ENCODE data around the gene H1-8.
"Not testable (repeated sequence)": the region's sequence is repeated elsewhere in the genome, so short reads cannot be mapped to it uniquely, and the experiment has no call there.

The H1-8 gene

GRCh38 chr3:129515108-129515820 is 27.7 kb upstream of the H1-8 start:
- not testable (repeated sequence) for DNase-seq

- not testable (repeated sequence) for DNase-seq
Measured at GRCh38 chr3:129515821-129516432, 27.0 kb upstream of the H1-8 start.

GRCh38 chr3:129517516-129517915 is 25.5 kb upstream of the H1-8 start:
- no peak for DNase-seq

- no peak for DNase-seq
Measured at GRCh38 chr3:129518038-129518561, 24.9 kb upstream of the H1-8 start.

- no peak for DNase-seq
Measured at GRCh38 chr3:129518581-129518980, 24.4 kb upstream of the H1-8 start.

GRCh38 chr3:129519449-129519848 is 23.5 kb upstream of the H1-8 start:
- DNase-seq: no peak

- no peak for DNase-seq
Measured at GRCh38 chr3:129519896-129520715, 22.9 kb upstream of the H1-8 start.

- no peak for DNase-seq
Measured at GRCh38 chr3:129520960-129521359, 22.0 kb upstream of the H1-8 start.

- DNase-seq: no peak
Measured at GRCh38 chr3:129521611-129522010, 21.4 kb upstream of the H1-8 start.

- DNase-seq: no peak
Measured at GRCh38 chr3:129522953-129523352, 20.0 kb upstream of the H1-8 start.

GRCh38 chr3:129524081-129524480 is 18.9 kb upstream of the H1-8 start:
- DNase-seq: no peak

- no peak for DNase-seq
Measured at GRCh38 chr3:129525341-129525968, 17.5 kb upstream of the H1-8 start.

GRCh38 chr3:129526121-129526900 is 16.7 kb upstream of the H1-8 start:
- no peak for DNase-seq

GRCh38 chr3:129527262-129527661 is 15.7 kb upstream of the H1-8 start:
- DNase-seq: no peak

GRCh38 chr3:129528589-129529100 is 14.3 kb upstream of the H1-8 start, which contains the start of gene RHO:
TSS of gene RHO (plus strand) at chr3:129528639. CDS start at chr3:129528734, 95 bp downstream.
- DNase-seq: no peak

GRCh38 chr3:129529436-129530210 is 13.4 kb upstream of the H1-8 start:
- no peak for DNase-seq

GRCh38 chr3:129530251-129530791 is 12.7 kb upstream of the H1-8 start:
- DNase-seq: no peak

GRCh38 chr3:129530821-129531220 is 12.2 kb upstream of the H1-8 start:
- DNase-seq: no peak

GRCh38 chr3:129531699-129532098 is 11.3 kb upstream of the H1-8 start:
- DNase-seq: no peak

GRCh38 chr3:129532261-129532660 is 10.7 kb upstream of the H1-8 start:
- no peak for DNase-seq

GRCh38 chr3:129533406-129533805 is 9.6 kb upstream of the H1-8 start:
- no peak for DNase-seq

All from activated CD4-positive, CD25-positive, alpha-beta regulatory T cell treated with anti-CD3 and anti-CD28 coated beads, Interleukin-2, amount 50 U/mL, for 72 hours (primary cell).